Ovary (tissue), 9 donors: ENCODE results near the gene LRRC9. TPM values are rescaled to one million over a fixed set of nuclear protein-coding genes. Genes with fewer than 3 reads are reported as not detected.

Experiments used
- DNase-seq, 5 donors: peaks; one replicate each; pipeline ENCODE4 v3.0.0-alpha.2; 2019 to 2020
- H3K27ac ChIP-seq, 2 donors: fragments of 200-600 bp; one replicate each; pipeline versions ENCODE4 v1.5.1 to v1.8.0; 2019 to 2022
- H3K27me3 ChIP-seq: fragments of 200-600 bp; one replicate; pipeline ENCODE4 v1.8.0; 2022
- H3K36me3 ChIP-seq: fragments of 200-600 bp; sonication (generic); one replicate; pipeline ENCODE4 v1.5.1; 2019
- H3K4me1 ChIP-seq: one replicate; pipeline ENCODE4 v1.8.1; 2013; ENCODE audit warnings: mild to moderate bottlenecking, moderate library complexity; ENCODE audit not compliant: insufficient read depth
- H3K4me3 ChIP-seq: fragments of 200-600 bp; sonication (generic); one replicate; pipeline ENCODE4 v1.5.1; 2017
- H3K9me3 ChIP-seq, 2 donors: fragments of 200-600 bp in 1 of 2; sonication (generic) in 1 of 2; one replicate each; pipeline versions ENCODE4 v1.5.1 to v1.8.1; 2013 to 2019; ENCODE audit warnings: mild to moderate bottlenecking in 1 of 2, moderate library complexity in 1 of 2
- CTCF ChIP-seq, 3 donors: fragments of 450-650 bp in 2 of 3; fragments of 200-600 bp in 1 of 3; IDR thresholded peaks; one replicate each; pipeline versions ENCODE4 v1.5.1 to v1.8.0; 2016 to 2022; ENCODE audit warnings: antibody characterized with exemption in 3 of 3, mild to moderate bottlenecking in 1 of 3
- EP300 ChIP-seq: sonication (generic); formaldehyde crosslinking; IDR thresholded peaks from one replicate; pipeline ENCODE4 v1.6.1; 2017; ENCODE audit warnings: antibody characterized with exemption
- POLR2A ChIP-seq: fragments of 450-650 bp; IDR thresholded peaks from one replicate; pipeline ENCODE4 v1.6.1; 2017; ENCODE audit warnings: antibody characterized with exemption, mild to moderate bottlenecking, moderate library complexity
- WGBS, 3 donors: extraction: QIAGEN DNeasy Blood & Tissue Kit in 1 of 3; methylation state at CpG; one replicate each; pipeline versions ENCODE4 v1.1.5 to v1.1.7; 2013 to 2017; 5-methylcytosine and 5-hydroxymethylcytosine counted together
- intact Hi-C, 4 donors: fragments of 100-400 bp; cut with DNase I; formaldehyde crosslinking; loops; one replicate each; pipeline versions ENCODE4 v1.11.0 to v1.15.1; 2022 to 2023
- polyA plus RNA-seq, 2 donors: library from polyadenylated mRNA; stranded (reverse); fragments of 200-250 nt in 1 of 2; fragments of 350-450 nt in 1 of 2; fragmentation: Illumina TruSeq in 1 of 2; extraction: RNeasy Lipid Tissue Mini Kit (QIAGEN cat#74804) in 1 of 2; gene quantifications; one replicate each; pipeline ENCODE4 v1.2.3, GENCODE V29; 2013 to 2014
- total RNA-seq, 7 donors: library from RNA; depleted of rRNA in 2 of 7; stranded (reverse); fragments of >200 nt in 2 of 7; fragmentation: NEBNext Ultra II Directional in 3 of 7; extraction: Animal tissue kit (Norgen Biotek cat#: 25700) in 3 of 7; gene quantifications; one replicate each; pipeline versions ENCODE4 v1.1.0 to v1.2.4, GENCODE V29; 2016 to 2023
- donor health status: DM: no; HTN: no; CAD: no; lungs with moderate emphysema.
- donor health status: DM: no; HTN: no; CAD: no.
- donor health status: Bipolar disorder and iron deficiency.
- donor health status: DM: yes; HTN: yes; CAD: no.
- donor health status: DM: no; HTN: no; CAD: no.
- donor health status: DM: yes; HTN: yes; CAD: no.

The LRRC9 gene
- total and polyA plus RNA-seq, 9 donors: 0.15 to 0.62 (median 0.57) TPM; not detected in 6

GRCh38 chr14:60111732-60112131 is 191.8 kb downstream of the LRRC9 start:
- H3K4me3 ChIP-seq: no peak overlapping the region
- WGBS, 3 donors: 92 to 96% (median 94%) methylated on average over 2 of the region's 2 CpGs
- no peak overlapping the region for H3K27ac ChIP-seq
- no peaks in the 10 kb centered on the region for H3K36me3 ChIP-seq
- H3K9me3 ChIP-seq: no peaks in the 10 kb centered on the region
- TF ChIP-seq POLR2A: no peak
- TF ChIP-seq CTCF (IDR thresholded peaks at IDR 0.05): no peak
- no peak for TF ChIP-seq EP300
- H3K4me1 ChIP-seq: peaks cover 3% of the 10 kb centered on the region
- intact Hi-C loops: no loop called here
- DNase-seq: no peak
- H3K27me3 ChIP-seq: no peaks in the 10 kb centered on the region

Other genes with a start within 250 kb of the LRRC9 start
- gene RTN1, start 49.4 kb upstream of the LRRC9 start, total RNA-seq: 1 to 10 TPM in 3 of 7 donors, under 1 TPM in 4; 0.51 to 7.4 (median 1.00) TPM
- gene RTN1, start 49.4 kb upstream of the LRRC9 start, polyA plus RNA-seq: 10 to 100 TPM in 1 of 2 donors, under 1 TPM in 1; 0.93 to 10.2 TPM
- gene PCNX4, start 171.8 kb downstream of the LRRC9 start, total RNA-seq: 10 to 100 TPM; 43.6 to 83.4 (median 60.8) TPM
- gene PCNX4, start 171.8 kb downstream of the LRRC9 start, polyA plus RNA-seq: 10 to 100 TPM; 19.2 to 39.9 TPM
- gene DHRS7, start 245.3 kb downstream of the LRRC9 start, total RNA-seq: 10 to 100 TPM; 57.5 to 71.6 (median 59.7) TPM
- 10 to 100 TPM; 62.0 to 96.7 TPM for gene DHRS7, start 245.3 kb downstream of the LRRC9 start, polyA plus RNA-seq